ENCODE data around the gene ADAMTSL1. TPM values are rescaled to one million over a fixed set of nuclear protein-coding genes. Genes with fewer than 3 reads are reported as not detected.

Gene ADAMTSL1
- total RNA-seq, 1 donor from 2014 or later = 12.3 TPM

DNA sequence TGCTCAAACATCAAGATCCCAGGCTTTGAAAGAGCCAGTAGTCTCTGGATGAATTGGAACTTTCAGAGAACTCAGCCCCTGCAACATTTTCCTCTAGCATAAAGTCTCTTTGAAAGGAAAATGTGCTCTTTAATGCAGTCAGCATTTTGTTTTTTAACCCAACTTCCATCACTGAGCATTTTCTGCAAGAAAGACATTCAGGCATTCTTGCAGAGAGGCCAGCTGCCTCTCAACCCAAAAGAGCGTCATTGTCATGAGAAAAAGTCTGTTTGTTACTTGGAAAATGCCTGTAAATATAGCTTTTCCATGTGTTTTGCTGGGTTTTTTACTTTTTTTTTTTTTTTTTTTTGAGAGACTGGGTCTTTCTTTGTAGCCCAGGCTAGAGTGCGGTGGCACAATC, 225.0 kb downstream of the ADAMTSL1 start:
- Histone ChIP-seq H3K27me3 (no peaks in the 10 kb centered on the region), H3K9me3 (peaks cover 3 to 11% of the 10 kb centered on the region in 2 donors), H3K4me3 (no peak overlapping the region), H3K27ac (no peak overlapping the region), H3K4me1 (no peaks in the 10 kb centered on the region), H3K36me3 (peaks cover 0 to 15% of the 10 kb centered on the region in 2 donors)
- intact Hi-C loops (cut with DNase I) = no loop called here
- no peak for DNase-seq (ENCODE audit: low spot score in 2 of 2)
- TF ChIP-seq, protein P1, sequence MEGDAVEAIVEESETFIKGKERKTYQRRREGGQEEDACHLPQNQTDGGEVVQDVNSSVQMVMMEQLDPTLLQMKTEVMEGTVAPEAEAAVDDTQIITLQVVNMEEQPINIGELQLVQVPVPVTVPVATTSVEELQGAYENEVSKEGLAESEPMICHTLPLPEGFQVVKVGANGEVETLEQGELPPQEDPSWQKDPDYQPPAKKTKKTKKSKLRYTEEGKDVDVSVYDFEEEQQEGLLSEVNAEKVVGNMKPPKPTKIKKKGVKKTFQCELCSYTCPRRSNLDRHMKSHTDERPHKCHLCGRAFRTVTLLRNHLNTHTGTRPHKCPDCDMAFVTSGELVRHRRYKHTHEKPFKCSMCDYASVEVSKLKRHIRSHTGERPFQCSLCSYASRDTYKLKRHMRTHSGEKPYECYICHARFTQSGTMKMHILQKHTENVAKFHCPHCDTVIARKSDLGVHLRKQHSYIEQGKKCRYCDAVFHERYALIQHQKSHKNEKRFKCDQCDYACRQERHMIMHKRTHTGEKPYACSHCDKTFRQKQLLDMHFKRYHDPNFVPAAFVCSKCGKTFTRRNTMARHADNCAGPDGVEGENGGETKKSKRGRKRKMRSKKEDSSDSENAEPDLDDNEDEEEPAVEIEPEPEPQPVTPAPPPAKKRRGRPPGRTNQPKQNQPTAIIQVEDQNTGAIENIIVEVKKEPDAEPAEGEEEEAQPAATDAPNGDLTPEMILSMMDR (IDR thresholded peaks at IDR 0.05) = no peak

DNA sequence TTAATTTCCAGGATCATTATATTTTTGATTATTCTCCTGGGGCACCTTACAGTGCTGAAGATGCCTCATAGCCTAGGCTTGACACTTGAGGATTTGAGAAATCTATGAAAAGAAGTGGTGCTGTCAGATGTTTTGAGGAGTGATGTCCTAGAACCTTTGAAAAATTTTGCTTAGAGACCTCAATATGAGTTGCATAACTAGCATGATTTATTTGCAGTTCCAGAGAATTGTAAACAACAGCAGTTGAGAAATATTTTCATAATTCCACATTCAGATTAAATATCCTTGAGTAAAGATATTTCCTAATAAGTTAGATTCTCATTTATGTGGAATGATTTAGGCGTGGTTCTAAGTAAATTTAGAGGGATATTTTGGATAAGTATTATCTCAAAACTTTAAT, 225.8 kb downstream of the ADAMTSL1 start:
- Histone ChIP-seq H3K36me3 (peaks cover 0 to 14% of the 10 kb centered on the region in 2 donors), H3K9me3 (peaks cover 3 to 7% of the 10 kb centered on the region in 2 donors), H3K4me3 (no peak overlapping the region), H3K27ac (no peak overlapping the region), H3K4me1 (peaks cover 0 to 7% of the 10 kb centered on the region in 2 donors), H3K27me3 (no peaks in the 10 kb centered on the region)
- intact Hi-C loops (cut with DNase I) = no loop called here
- TF ChIP-seq, protein P1 (IDR thresholded peaks at IDR 0.05) = no peak
- no peak for DNase-seq (ENCODE audit: low spot score in 2 of 2)

DNA sequence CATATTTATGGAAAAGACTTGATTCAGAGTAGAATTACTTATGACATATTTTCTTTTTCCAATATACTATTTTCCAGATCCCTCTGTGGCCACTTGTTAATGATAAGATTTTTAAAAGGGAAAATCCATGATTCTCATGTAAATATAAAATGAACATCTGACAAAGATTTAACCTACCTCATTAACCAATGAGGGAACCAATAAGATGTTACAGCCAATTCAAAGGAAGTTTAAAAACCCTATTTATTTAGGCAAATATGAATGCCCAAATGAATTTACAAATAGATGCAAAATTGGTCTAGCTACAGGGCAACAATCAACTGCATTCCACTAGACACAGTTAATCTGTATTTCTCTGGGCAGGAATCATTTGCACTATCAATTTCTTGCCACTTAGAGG, 226.8 kb downstream of the ADAMTSL1 start:
- peaks cover 0 to 9% of the 10 kb centered on the region in 2 donors for H3K36me3 ChIP-seq
- no peak overlapping the region for H3K27ac ChIP-seq
- intact Hi-C loops (cut with DNase I) = no loop called here
- no peak overlapping the region for H3K4me3 ChIP-seq
- no peaks in the 10 kb centered on the region for H3K27me3 ChIP-seq
- H3K9me3 ChIP-seq = no peaks in the 10 kb centered on the region
- H3K4me1 ChIP-seq = peaks cover 3 to 16% of the 10 kb centered on the region in 2 donors
- DNase-seq (ENCODE audit: low spot score in 2 of 2) = no peak
- TF ChIP-seq, protein P1 (IDR thresholded peaks at IDR 0.05) = no peak

DNA sequence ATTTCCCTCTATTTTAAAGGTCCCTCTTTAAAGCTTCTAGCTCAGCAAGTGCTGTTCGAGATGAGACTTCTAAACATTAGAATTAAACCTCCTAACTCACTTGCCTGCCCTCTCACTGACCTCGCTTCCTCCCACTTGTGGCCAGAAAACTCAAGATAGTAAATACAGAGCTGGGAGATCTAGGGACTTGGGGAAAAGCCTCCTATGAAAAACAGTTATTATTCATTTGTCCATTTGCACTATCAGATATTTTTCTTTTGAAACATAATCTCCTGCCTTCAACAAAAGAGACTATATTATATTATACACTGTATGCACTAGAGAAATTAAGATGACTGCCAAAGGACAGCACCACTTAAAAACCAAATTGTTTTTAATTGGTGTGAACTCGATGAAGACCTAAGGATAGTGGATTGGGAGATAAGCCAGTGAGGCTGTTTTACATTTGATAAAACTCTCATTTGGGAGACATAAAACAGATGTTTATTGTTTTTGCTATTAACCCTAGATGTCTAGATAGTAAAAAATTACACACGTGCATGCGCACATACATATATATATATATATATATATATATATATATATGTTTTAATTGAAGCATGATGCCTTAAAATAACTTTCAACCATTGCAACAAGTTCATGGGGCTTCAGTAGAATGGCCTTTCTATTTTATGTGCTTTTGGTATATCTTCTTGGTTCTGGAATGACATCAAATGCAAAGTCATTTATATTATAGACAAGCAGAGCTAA, 229.4 kb downstream of the ADAMTSL1 start:
- H3K9me3 ChIP-seq = no peaks in the 10 kb centered on the region
- TF ChIP-seq, protein P1 (IDR thresholded peaks at IDR 0.05) = no peak
- no peak overlapping the region for H3K4me3 ChIP-seq
- no peaks in the 10 kb centered on the region for H3K27me3 ChIP-seq
- no peak overlapping the region for H3K27ac ChIP-seq
- DNase-seq (ENCODE audit: low spot score in 2 of 2) = no peak
- intact Hi-C loops (cut with DNase I) = no loop called here
- peaks cover 3 to 17% of the 10 kb centered on the region in 2 donors for H3K4me1 ChIP-seq
- H3K36me3 ChIP-seq = no peaks in the 10 kb centered on the region

DNA sequence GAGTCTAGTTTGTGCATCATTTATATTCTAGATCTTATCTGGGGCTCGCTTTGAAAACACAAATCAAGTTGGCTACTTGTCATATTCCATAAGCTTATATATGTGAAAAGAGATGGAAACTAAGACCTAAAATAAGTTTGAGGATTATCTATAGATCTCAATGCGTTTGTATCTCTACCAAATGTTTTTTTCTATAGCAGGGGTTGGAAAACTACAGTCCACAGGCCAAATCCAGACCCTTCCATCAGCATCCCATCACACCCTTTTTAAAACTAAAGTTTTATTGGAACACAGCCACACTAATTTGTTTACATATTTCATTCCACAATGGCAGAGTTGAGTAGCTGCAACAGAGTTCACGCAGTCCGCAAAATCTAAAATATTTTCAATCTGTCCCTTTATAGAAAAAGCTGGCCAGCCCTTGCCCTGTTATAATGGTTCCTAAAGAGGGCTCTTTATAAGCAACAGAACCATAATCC, 230.0 kb downstream of the ADAMTSL1 start:
- Histone ChIP-seq H3K27me3 (no peaks in the 10 kb centered on the region), H3K36me3 (no peaks in the 10 kb centered on the region), H3K27ac (no peak overlapping the region), H3K9me3 (no peaks in the 10 kb centered on the region), H3K4me1 (peaks cover 3 to 17% of the 10 kb centered on the region in 2 donors), H3K4me3 (no peak overlapping the region)
- DNase-seq (ENCODE audit: low spot score in 2 of 2) = no peak
- TF ChIP-seq, protein P1 (IDR thresholded peaks at IDR 0.05) = no peak
- intact Hi-C loops (cut with DNase I) = no loop called here
